OCI-M2 (cell line): ENCODE results near the gene FAP.

Experiments used
- DNase-seq: peaks from one replicate; lab custom pipeline; 2025; ENCODE audit not compliant: unreplicated experiment; lab: John Stamatoyannopoulos, UW

The FAP gene

DNA sequence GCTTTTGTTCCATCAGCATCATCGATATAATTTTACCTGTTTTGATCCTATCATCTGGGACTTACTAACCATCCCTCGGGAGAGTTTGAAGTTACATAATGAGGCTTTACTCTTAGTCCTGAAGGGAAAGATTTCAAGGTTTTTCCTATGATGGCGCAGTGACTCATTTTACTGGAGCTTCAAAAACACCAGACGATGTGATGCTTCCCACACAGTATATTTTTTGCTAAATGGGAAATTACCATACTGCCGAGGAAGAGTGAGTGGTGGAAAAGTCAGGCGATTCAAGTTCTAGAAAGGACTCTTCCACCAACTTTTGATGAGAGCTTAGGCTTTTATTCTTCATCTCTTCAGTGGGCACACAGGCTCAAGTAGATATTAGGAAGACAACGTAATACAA lies 46.6 kb downstream of the FAP start:
- DNase-seq = no peak

DNA sequence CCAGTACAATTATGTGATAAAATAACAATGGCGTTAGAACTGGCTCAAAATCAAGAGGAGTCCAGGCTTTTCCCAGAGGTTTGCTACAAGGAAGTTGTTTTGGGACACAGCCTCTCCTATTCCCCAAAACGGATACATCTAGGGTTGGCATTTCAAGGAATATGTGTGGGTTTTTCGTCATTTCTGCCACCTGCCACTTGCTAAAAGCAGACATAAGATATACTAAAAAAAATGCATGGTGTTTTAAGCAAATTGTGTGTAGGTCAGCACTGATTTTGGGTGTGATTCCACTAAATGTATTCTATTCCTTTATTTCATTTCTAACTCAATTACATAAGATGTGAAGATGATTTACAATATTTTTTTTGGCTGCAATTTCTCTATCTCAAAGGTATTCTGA lies 54.8 kb downstream of the FAP start:
- DNase-seq = no peak

DNA sequence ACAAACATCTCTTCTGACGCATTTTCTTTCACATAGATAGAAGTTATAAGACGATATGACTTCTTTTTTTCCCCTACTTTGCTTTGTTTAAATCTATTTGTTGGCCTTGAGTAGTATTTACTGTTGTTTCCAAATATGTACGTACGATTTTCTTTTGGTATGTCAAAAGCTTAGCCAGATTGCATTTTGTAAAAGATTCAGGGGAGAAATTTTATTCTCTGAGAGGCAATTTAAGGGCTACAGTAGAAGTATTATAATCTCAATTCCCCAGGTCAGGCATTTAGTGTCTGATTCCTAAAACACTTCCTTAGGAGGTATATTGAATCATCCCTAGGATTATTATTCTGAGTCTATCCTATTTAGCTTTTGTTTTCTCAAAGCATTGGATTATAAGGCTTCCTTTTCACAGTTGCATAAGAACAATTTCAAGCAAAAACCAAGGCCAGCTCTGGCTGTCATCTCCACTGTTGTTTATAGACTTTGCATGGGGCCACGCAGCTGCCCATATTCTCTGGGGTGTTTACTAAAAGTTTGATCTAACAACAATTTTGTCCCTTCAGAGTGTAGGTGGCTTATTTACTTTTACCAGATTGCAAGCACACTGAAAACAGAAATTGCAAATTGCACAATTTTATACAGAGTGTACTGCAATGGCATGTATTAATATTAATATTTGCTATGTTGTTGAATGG lies 57.6 kb downstream of the FAP start:
- no peak for DNase-seq

DNA sequence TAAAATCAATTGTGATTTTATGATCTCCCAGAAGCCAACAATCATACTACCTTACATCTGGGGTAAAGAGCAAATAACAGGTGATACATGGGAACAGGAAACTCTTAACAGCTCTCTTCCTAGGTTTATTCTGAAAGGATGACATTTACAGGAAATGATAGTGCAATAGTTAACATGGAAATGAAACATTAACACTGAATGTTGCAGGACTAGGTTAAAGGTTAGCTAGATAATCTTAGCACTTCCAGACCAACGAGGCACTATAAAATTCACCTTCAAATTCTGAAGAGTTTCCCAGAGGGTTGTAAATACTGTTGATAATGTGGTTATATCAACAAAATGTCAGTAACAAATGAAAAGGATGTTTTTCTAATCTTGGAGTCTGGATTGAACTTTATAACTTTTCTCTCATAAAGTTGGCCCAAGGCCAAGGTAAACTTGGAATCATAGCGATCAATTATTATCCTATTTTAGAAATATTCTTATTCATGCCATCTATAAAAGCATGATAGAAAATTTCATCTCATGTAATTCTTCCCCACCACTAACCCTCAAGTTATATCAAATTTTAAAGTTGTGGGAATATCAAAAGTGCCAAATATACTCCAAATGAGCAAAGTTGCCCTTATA lies 58.3 kb downstream of the FAP start:
- no peak for DNase-seq

DNA sequence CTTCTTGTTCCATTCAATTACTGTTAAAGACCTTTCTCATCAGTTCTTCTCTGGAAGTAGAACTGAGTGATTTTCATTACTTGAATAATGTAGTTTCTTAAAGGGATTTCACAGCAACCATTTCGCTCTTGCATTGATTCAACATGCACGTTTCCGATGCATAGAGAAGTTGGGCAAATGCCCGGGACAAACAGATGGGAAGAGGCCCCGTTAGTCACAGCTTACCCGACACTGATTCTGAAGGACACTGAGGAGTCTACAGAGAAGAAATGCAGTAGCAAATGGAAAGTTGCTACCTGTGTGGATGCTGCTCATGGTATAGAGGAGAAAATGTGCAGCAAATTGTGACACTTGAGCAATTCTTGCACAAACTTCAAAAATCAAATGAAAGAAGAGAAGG lies 58.9 kb downstream of the FAP start:
- DNase-seq = no peak

DNA sequence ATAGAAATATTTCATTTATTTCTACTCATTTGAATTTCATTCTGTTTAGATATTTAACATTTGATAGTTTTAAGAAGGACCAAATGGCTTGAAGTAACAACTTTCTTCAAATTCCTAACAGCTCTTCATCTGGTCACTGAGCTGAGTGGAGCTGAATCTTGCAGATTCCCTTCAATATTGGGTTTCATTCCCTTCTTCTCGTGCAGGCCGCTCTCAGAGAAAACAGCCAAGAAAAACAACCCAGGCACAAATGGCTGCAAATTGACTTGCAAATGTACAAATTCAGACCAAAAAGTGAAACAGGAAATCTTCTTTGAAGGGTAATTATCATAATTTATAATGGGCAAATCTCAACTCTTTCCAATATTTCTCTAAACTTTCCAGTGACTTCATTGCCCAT lies 60.9 kb downstream of the FAP start:
- no peak for DNase-seq

DNA sequence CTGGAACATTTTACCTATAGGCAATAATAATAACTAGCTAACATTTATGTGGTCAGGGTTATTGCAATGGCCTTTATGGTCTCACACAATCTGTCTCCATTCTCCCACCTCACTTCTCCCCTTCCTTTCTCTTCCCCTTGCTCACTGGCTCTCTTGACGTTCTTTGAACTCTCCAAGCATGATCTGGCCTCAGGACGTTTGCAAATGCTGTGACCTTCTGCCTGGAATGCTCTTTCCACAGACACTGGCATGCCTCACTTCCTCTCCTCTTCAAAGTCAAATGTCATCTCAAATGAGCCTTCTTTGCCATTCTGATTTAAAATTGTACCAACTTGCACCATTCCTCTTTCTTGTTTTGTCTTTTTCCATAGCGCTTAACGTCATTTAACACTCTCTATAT lies 65.9 kb downstream of the FAP start:
- no peak for DNase-seq

DNA sequence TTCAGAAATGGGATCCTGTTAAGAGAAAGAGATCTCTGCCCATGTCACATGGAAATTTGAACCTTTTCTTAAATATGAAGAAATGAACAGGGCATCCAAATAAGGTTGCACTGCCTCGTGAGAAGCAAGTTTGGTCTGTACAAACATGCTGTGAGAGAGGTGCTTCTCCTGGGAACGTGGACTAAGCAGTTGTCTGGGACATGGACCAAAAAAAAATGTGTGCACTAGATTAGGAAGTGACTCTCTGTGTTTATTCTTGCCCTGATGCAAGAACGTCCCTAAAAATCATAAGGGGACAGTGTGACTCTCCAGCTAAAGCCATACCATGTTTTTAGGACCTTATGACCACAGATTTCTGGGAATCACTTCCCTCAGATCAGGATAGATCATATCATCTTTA lies 67.5 kb downstream of the FAP start:
- DNase-seq = no peak

DNA sequence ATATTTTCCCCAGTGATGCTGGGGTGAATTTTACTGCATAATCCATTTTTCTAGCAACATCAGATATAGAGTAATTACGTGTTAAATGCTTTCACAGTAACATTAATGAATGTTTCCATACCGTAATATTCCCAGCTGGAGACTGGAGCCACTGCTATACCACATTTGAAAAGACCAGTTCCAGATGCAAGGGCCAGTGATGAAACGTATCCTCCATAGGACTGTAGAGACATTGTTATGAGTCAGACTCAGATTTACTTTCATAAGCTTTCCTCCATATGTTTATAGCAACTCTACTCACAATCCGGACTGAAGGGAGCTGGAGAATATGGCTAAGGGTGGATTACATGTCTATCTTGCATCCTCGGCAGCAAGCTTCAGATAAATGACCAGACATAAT lies 68.5 kb downstream of the FAP start:
- no peak for DNase-seq

DNA sequence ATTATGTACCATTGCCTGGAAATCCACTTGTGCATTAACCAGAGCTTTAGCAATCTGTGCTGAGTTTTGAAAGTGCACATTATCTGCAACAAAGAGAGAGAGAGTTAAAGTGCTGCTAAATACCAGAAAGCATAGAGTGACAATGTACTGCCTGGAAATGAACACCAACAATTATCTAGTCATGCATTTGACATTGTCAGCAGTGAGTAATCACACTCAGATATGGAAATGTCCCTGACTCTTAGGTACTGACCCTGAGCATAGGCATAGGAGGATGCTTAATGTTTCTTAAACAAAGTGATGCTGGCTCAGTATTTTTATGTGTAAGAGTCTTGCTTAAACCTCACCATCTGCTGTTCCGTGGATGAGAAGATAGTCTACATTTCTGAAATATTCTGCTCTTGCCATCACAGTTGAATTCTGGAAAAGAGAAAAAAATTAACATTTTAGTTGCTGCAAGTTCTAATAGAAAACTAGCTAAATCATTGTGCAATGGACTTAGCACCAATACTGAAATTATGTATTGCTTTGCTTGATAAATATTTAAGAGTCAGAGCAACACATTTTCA lies 70.4 kb downstream of the FAP start:
- DNase-seq = no peak

DNA sequence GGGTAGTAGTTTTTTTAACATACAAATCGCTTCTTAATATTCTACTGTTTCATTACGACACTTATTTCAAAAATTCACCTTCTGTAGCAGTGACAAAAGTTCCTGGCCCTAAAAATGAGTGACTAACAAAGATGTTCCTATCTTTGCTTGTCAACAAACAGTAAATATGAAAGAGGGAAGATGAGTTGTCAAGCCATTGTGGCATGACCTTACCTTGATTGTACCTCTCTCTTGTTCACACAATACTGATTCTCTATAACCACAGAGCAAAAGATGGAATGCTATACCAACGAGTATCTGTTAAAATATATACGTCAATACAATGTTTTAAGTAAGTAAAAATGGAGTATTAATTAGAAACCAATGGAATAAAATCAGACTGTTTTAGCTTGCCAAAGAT lies 76.5 kb downstream of the FAP start:
- DNase-seq = no peak

DNA sequence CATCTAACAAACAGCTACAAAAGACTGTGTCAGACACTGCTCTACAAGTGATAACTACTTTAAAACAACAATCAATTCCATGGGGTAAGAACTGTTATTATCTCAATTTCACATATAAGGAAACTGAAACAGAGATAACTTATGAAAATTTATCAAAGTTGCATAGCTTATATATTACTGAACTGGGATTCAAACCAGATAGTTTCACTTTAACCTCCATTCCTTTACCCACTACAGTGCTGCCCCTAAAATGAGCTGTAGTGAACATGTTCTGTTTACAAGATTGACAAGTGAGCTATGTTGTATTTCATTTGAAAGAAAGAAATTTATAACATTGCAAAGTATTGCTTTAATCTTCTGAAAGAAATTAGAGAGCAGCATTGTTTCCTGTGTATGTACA lies 77.1 kb downstream of the FAP start:
- no peak for DNase-seq

DNA sequence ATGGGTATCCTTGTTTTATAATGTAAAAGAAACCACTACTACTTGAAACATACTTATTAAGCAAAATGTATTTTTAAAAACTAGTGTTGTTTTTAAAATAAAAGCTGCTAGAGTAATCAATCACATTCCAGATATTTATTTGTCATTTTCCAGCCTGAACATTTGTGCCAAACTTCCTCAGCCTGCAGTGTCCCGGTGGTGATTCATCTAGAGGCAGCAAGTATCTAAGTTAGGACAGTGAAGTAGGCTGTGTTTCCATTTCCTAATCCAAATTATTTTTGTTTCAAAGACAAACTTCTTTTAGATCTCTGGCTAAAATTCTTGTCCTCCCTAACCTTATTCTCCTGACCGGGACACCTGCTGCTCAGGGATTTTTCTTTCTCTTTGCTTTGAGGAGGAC lies 78.4 kb downstream of the FAP start:
- DNase-seq = no peak

DNA sequence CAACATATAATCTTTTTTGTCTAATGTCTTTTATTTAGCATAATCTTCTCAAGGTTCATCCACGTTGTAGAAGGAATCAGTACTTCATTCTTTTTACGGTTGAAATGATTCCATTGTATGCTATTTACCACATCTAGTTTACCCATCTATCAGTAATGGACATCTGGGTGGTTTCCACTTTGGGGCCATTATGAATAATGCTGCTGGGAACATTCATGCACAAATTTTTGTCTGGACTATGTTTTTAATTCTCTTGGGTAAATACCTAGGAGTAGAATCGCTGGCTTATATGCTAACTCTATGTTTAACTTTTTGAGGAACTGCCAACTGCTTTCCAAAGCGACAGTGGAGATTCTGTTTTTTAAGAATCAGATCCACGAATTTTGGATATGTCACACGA lies 83.8 kb downstream of the FAP start:
- no peak for DNase-seq

DNA sequence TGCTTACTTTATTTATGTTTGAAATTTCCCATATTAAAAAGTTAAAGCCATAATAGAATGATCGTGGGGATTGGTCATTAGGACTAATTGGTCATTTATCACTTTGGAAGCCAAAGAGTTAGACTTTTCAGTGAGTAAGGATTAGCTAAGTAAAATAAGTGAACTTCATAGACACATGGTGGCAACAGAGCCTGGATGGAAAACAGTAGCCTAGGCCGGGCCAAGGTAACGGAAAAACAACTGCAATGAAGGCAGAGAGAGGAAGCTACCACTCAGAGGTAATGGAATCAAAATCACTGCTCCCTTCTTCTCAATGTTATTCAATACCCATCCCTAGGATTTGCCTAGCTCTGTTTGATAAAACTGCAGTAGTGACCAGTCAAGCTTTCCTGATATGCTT lies 87.1 kb downstream of the FAP start:
- DNase-seq = no peak

DNA sequence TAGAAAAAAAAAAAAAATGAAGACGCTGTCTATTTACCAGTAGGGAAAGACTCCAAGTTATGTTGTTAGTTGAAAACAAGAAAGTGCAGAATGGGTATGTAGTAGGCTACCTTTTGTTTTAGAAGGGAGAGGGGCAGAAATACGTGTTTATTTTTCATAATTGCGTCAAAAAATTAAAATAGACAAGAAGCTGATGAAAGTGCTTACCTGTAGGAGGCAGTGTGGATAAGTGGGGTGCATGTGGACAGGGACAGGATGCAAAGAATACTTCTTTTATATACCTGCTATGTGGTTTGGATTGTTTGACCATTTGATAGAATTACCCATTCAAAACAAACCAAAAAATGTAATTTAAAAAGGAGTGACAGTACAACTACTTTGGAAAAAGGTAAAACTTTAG lies 88.2 kb downstream of the FAP start:
- DNase-seq = no peak

DNA sequence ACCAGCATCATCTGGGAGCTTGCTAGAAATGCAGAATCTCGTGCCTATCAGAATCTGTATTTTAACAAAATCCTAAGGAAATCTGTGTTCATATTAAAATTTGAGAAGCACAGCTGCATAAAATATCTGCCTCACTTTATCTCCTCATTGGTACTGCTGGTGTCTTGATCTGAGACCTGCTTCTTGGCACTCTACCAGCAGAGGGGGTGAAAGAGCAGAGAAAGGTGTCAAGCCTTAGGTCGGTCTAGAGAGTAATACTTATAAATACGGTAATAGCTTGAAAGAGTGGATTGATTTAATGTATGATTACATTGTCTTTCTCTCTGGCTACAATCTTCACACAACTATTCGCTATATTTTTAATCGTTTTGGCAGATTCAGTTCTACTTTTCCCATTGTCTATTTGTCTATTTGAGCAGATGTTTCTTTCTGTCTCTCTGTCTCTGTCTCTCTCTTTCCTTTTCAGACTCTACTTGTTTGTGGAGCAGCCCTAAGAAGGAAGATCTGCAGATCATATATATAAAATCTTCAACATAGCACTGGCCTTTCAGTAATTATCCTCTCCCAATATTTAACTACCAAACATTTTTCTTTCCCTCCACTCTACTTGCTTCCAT lies 89.5 kb downstream of the FAP start:
- DNase-seq = peak; percentile 27

DNA sequence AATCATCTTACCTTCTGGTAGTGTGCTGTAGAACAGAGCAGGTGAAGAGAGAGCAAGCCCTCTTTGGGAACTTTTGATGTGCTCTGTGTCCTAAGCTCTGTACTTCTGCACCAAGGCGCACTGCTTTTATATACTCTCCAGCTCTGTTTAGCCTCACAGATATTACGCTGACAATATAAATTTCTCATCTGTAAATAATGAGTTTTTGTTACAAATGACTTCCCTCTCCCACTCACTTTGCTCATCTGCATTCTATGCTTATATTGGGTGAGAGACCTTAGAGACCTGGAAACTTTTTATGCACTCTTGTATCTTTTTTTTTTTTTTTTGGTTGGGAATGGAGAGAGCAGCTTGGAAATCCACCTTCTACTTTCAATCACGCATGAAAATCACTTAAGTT lies 91.1 kb downstream of the FAP start, which contains the start of gene GCG:
TSS of gene GCG (minus strand) at position 101 of the 400 bp plus-strand sequence. CDS start 3,069 bp downstream, outside the sequence.
- no peak for DNase-seq

DNA sequence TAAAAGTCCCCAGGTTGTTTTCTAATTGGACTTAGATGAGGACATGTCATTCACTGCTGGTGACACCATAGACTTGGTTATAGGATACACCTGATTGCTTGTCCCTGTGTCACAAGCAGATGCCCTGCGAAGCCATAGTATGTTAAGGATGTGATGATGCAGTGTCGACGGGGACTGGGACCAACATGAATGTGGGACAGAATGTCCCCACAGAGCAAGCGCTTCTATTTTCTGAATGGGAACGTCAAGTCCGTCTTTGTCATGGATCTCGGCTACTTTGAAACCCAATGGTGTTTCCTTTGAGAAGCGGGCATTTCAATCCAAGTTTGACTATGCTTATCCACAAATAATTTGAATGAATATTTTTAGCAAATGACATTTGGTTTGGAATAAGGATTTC lies 93.3 kb downstream of the FAP start:
- DNase-seq = no peak

DNA sequence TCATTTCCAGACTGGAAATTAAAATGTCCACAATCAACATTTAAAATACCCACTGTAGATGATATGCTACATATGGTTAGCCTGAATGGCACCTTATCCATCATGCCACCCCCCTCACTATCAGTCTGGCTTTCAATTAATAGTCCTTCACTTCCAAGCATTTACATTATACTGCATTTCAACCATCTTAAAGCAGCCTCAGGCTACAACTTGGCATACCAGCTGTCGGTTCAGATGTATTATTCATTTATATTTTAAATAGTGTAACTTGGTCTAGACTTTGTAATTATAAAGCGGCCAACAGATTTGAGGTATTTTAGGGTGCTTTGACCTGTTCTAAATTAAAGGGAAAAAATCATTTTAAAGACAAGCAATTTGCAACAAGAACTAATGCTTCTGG lies 93.8 kb downstream of the FAP start:
- DNase-seq = no peak

DNA sequence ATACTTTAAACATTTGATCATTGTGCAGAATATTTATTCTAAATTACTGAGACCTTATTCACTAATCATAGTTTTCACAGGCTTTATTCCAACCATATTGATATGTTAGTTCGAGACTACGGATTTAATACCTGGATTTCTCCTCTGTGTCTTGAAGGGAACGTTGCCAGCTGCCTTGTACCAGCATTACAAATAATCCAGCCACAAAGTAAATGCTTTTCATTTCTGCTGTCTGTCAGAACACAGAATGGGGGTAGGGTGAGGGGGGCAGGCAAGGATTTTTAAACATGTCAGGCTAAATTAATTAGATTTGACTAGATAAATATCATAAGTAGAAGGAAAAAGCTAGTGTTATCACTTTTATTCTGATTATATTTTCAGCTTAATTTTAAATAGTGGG lies 94.3 kb downstream of the FAP start:
- no peak for DNase-seq

DNA sequence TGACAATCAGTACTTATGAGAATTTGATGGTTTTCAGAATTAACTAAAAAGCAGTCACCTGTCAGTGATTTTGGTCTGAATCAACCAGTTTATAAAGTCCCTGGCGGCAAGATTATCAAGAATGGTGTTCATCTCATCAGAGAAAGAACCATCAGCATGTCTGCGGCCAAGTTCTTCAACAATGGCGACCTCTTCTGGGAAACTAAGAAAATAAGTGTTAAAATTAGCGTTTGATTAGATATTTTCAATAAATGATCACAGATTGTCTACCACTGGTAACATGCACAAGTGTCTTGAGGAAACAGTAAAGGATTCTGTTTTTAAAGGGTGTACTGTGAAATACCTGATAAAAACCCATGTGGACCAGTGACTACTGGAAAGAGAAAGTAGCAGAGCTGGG lies 99.3 kb downstream of the FAP start:
- no peak for DNase-seq
